ENCODE measurements around the gene ATP13A3.
"Not testable (repeated sequence)": the region's sequence is repeated elsewhere in the genome, so short reads cannot be mapped to it uniquely, and the experiment has no call there.

GRCh38 chr3:194535199-194535598, 48.4 kb upstream of the ATP13A3 start:
- TF ChIP-seq, protein P1, sequence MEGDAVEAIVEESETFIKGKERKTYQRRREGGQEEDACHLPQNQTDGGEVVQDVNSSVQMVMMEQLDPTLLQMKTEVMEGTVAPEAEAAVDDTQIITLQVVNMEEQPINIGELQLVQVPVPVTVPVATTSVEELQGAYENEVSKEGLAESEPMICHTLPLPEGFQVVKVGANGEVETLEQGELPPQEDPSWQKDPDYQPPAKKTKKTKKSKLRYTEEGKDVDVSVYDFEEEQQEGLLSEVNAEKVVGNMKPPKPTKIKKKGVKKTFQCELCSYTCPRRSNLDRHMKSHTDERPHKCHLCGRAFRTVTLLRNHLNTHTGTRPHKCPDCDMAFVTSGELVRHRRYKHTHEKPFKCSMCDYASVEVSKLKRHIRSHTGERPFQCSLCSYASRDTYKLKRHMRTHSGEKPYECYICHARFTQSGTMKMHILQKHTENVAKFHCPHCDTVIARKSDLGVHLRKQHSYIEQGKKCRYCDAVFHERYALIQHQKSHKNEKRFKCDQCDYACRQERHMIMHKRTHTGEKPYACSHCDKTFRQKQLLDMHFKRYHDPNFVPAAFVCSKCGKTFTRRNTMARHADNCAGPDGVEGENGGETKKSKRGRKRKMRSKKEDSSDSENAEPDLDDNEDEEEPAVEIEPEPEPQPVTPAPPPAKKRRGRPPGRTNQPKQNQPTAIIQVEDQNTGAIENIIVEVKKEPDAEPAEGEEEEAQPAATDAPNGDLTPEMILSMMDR (IDR thresholded peaks at IDR 0.05): not testable (repeated sequence)
- TF ChIP-seq POLR2A (IDR thresholded peaks at IDR 0.05): not testable (repeated sequence)
